ENCODE measurements around the gene SRPRB.

SRPRB gene

DNA sequence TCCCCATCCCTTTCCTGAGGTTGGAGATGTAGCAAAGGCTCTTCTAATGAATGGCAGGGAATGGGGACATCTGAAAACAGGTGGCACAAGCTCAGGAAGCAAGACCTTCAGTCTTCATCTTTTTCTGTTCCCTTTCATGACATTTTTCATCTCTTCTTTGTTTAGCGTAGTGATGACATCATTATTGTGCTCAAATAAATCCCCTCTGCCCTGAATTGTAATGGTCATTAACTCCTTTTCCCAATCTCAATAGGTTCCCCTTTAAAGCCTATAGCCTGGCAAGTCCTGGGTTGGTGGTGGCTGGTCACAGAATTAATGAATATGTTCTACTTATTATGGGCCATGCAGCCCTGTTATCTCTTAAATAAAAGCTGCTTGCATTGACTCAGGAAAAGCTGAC lies 38.0 kb upstream of the SRPRB start:
- TF ChIP-seq, protein P1, sequence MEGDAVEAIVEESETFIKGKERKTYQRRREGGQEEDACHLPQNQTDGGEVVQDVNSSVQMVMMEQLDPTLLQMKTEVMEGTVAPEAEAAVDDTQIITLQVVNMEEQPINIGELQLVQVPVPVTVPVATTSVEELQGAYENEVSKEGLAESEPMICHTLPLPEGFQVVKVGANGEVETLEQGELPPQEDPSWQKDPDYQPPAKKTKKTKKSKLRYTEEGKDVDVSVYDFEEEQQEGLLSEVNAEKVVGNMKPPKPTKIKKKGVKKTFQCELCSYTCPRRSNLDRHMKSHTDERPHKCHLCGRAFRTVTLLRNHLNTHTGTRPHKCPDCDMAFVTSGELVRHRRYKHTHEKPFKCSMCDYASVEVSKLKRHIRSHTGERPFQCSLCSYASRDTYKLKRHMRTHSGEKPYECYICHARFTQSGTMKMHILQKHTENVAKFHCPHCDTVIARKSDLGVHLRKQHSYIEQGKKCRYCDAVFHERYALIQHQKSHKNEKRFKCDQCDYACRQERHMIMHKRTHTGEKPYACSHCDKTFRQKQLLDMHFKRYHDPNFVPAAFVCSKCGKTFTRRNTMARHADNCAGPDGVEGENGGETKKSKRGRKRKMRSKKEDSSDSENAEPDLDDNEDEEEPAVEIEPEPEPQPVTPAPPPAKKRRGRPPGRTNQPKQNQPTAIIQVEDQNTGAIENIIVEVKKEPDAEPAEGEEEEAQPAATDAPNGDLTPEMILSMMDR (IDR thresholded peaks at IDR 0.05; ENCODE audit: extremely low read depth, insufficient read depth, missing control alignments): no peak
- in situ Hi-C loops (cut with MboI; ENCODE audit: low pct_unique_long_range_greater_than_20kb, low sequenced_read_pairs, unreplicated experiment): no loop called here
- no peak for DNase-seq (ENCODE audit: low spot score)

DNA sequence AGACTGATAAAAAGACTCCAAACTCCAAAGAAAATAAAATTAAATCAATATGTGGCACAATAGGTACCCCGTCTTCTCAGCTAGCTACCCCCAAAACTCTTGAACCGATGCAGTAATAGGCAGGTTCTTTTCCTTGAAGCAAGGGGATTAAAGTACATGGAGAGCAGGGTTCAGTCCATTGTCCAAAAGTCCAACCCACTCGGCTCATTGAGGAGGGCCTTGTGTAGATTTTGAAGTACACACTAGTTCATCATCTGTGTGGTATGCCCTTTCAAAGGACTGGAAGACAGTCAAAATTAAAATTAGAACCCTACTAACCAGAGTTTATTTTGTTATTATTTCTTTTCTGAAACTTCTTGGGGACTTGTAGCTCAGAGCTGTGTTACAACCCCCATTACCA lies 36.1 kb upstream of the SRPRB start:
- TF ChIP-seq, protein P1 (IDR thresholded peaks at IDR 0.05; ENCODE audit: extremely low read depth, insufficient read depth, missing control alignments): no peak

GRCh38 chr3:133773732-133774131 lies 31.9 kb upstream of the SRPRB start:
- DNase-seq (ENCODE audit: low spot score): no peak
- in situ Hi-C loops (cut with MboI; ENCODE audit: low pct_unique_long_range_greater_than_20kb, low sequenced_read_pairs, unreplicated experiment): no loop called here
- TF ChIP-seq, protein P1 (IDR thresholded peaks at IDR 0.05; ENCODE audit: extremely low read depth, insufficient read depth, missing control alignments): no peak

More for the DNA sequence above, 36.1 kb upstream of the SRPRB start:
- no peak for DNase-seq (ENCODE audit: low spot score)
- in situ Hi-C loops (cut with MboI; ENCODE audit: low pct_unique_long_range_greater_than_20kb, low sequenced_read_pairs, unreplicated experiment): no loop called here

DNA sequence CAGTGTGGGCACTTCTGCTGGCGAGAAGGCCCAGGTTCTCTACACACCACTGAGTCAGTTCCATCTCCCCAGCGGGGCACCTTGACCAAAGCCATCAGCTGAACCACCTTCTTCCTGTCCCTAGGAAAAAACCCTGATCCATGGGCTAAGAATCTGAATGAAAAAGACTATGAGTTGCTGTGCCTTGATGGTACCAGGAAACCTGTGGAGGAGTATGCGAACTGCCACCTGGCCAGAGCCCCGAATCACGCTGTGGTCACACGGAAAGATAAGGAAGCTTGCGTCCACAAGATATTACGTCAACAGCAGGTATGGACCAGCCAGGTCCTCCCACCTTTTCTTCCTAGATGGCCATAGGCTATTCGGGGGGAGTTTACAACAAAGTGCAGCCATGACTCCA lies 30.3 kb upstream of the SRPRB start:
- in situ Hi-C loops (cut with MboI; ENCODE audit: low pct_unique_long_range_greater_than_20kb, low sequenced_read_pairs, unreplicated experiment): no loop called here
- no peak for DNase-seq (ENCODE audit: low spot score)
- TF ChIP-seq, protein P1 (IDR thresholded peaks at IDR 0.05; ENCODE audit: extremely low read depth, insufficient read depth, missing control alignments): no peak

- in situ Hi-C loops (cut with MboI; ENCODE audit: low pct_unique_long_range_greater_than_20kb, low sequenced_read_pairs, unreplicated experiment): no loop called here
- DNase-seq (ENCODE audit: low spot score): no peak
- TF ChIP-seq, protein P1 (IDR thresholded peaks at IDR 0.05; ENCODE audit: extremely low read depth, insufficient read depth, missing control alignments): no peak
Measured at GRCh38 chr3:133775835-133776234, 29.8 kb upstream of the SRPRB start.

DNA sequence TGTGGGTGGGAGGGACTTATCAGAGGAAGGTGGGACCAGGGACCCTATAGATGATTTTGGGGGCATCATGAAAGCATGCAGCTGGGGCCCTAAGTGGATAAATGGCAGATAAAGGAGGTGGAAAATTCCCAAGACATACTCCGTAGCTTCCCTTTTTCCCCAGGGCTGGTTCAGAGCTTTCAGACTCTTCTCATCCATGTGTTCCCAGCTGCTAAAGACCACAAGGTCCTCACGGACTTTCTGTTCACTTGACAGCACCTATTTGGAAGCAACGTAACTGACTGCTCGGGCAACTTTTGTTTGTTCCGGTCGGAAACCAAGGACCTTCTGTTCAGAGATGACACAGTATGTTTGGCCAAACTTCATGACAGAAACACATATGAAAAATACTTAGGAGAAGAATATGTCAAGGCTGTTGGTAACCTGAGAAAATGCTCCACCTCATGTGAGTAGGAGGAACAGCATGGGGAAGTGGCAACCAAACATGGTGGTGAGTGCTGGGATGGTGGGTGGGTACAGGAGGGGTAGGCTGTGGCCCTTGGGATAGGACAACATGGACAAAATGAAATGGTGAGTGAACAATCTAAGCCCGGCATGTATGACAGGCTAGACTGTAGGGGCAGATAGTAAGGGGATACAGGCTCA lies 28.7 kb upstream of the SRPRB start:
- TF ChIP-seq, protein P1 (IDR thresholded peaks at IDR 0.05; ENCODE audit: extremely low read depth, insufficient read depth, missing control alignments): no peak
- in situ Hi-C loops (cut with MboI; ENCODE audit: low pct_unique_long_range_greater_than_20kb, low sequenced_read_pairs, unreplicated experiment): no loop called here
- DNase-seq (ENCODE audit: low spot score): no peak
